ENCODE results near the gene CREB5.

The CREB5 gene

DNA sequence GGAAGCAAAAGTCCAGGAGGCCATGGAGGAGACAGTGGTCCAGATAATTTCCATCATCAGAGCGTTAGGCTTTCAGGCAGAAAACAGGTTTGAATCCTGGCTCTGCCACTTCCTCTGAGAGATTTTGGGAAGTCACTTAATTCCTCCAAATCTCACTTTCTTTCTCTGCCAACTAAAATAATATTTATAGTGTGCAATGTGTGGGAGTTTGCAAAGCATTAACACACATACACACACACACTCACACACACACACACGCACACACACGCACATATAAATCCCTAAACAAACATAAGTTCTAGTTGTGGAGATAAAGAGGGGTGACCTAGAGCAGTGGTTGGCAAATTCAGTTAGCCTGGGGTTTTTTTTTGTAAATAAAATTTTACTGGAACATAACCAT, 461.0 kb downstream of the CREB5 start:
- DNase-seq = no peak

DNA sequence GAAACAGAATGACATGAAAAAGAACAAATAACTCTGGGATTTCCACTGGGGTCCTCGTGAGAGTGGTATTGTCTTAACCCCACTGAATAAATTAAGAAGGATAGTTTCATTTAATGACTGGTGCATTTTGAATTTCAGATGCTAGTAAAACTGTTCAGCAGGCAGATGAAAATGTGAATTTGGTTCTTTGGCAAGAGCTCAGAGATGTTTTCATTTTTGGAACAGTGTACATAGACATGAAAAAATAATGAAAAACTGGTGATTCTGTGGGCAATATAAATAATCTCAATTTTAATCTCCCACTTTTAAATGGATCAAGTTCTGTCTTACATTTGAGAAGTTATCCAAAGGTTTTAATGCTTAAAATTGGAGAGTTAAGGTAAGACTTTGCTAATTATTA, 461.7 kb downstream of the CREB5 start:
- no peak for DNase-seq
